Measurements from ENCODE around the gene KRT16.

The KRT16 gene

GRCh38 chr17:41599680-41600079, 12.9 kb downstream of the KRT16 start:
- TF ChIP-seq, protein P1, sequence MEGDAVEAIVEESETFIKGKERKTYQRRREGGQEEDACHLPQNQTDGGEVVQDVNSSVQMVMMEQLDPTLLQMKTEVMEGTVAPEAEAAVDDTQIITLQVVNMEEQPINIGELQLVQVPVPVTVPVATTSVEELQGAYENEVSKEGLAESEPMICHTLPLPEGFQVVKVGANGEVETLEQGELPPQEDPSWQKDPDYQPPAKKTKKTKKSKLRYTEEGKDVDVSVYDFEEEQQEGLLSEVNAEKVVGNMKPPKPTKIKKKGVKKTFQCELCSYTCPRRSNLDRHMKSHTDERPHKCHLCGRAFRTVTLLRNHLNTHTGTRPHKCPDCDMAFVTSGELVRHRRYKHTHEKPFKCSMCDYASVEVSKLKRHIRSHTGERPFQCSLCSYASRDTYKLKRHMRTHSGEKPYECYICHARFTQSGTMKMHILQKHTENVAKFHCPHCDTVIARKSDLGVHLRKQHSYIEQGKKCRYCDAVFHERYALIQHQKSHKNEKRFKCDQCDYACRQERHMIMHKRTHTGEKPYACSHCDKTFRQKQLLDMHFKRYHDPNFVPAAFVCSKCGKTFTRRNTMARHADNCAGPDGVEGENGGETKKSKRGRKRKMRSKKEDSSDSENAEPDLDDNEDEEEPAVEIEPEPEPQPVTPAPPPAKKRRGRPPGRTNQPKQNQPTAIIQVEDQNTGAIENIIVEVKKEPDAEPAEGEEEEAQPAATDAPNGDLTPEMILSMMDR (IDR thresholded peaks at IDR 0.05; ENCODE audit: low read depth, low read length, missing control alignments), result no peak
- DNase-seq (ENCODE audit: extremely low read depth, low read depth), result no peak
- H3K4me3 ChIP-seq (replicated peaks; ENCODE audit: low read depth, low read length), result no peak overlapping the region

- TF ChIP-seq, protein P1 (IDR thresholded peaks at IDR 0.05; ENCODE audit: low read depth, low read length, missing control alignments), result no peak
- H3K4me3 ChIP-seq (replicated peaks; ENCODE audit: low read depth, low read length), result no peak overlapping the region
- no peak for DNase-seq (ENCODE audit: extremely low read depth, low read depth)
Measured at GRCh38 chr17:41595585-41595984, 17.0 kb downstream of the KRT16 start.

DNA sequence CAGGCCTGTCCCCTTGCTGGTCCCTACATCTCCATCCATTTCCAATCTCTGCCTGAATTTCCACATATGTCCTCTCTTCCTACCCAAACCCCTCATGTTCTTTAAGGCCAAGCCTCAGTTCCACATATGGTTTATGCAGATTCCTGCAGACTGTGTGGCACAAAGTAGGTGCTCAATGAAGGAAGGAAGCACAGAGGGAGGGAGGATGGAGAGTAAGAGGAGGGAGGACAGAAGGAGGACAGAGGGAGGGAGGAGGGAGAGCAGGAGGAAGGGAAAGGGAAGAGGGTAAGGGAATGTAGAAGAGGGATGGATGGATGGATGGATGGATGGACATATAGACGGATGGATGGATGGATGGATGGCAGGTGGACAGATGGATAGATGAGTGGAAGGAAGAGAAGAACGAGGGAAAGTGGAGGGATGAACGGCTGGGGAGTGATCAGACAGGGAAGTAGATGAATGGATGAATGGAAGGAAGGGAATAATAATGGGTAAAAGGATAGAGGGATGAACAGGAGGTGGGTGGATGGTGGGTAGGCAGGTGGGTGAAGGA, 18.1 kb downstream of the KRT16 start:
- no peak overlapping the region for H3K4me3 ChIP-seq (replicated peaks; ENCODE audit: low read depth, low read length)
- TF ChIP-seq, protein P1 (IDR thresholded peaks at IDR 0.05; ENCODE audit: low read depth, low read length, missing control alignments), result no peak
- DNase-seq (ENCODE audit: extremely low read depth, low read depth), result no peak

DNA sequence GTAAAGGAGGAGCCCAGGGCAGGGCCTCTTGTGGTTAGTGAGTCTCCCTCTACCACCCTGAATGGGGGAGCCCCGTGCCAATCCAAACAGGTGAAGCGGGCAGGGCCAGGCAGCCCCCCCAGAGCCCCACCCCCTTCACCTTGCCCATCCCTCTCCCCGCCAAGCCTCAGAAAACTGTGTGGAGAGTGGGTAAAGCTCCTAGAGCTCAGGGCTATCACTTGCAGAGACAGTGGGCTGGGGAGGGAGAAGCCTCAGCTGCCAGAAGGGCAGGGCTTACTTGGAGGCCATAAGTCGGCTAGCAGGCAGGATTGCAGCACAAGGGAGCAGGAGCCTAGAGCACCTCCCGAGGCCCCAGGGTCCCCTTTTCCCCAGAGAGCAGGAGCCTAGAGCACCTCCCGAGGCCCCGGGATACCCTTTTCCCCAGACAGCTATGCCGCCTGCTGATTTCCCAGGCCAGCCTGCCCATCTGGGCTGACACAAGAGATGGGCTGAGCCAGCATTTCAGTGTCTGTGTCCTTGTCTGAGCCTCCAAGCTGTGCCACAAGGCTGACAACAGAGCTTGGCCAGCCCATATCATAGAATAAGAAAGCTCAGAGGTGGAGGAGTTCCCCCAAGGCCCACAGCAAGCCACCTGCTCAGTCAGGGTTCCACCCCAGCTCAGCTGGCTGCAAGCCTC, 19.1 kb downstream of the KRT16 start:
- no peak for DNase-seq (ENCODE audit: extremely low read depth, low read depth)
- TF ChIP-seq, protein P1 (IDR thresholded peaks at IDR 0.05; ENCODE audit: low read depth, low read length, missing control alignments), result no peak
- no peak overlapping the region for H3K4me3 ChIP-seq (replicated peaks; ENCODE audit: low read depth, low read length)

- DNase-seq (ENCODE audit: extremely low read depth, low read depth), result no peak
- H3K4me3 ChIP-seq (replicated peaks; ENCODE audit: low read depth, low read length), result no peak overlapping the region
Measured at GRCh38 chr17:41592601-41593305, 19.8 kb downstream of the KRT16 start.

DNA sequence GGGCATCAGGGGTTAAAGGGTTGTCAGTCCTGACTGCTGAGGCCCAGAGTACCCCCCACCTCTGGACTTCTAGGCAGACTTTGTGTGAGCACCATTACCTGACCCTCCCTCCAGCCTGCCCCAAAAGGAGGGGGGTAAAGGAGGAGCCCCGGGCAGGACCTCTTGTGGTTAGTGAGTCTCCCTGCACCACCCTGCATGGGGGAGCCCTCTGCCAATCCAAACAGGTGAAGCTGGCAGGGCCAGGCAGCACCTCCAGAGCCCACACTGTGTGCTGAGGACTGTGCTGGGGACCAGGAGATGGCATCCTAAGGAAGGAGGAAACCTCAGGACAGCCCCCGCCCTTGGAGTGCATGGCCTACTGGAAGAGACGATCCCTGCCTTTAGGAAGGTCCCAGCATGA, 23.3 kb downstream of the KRT16 start:
- H3K4me3 ChIP-seq (replicated peaks; ENCODE audit: low read depth, low read length), result no peak overlapping the region
- DNase-seq (ENCODE audit: extremely low read depth, low read depth), result no peak
- TF ChIP-seq, protein P1 (IDR thresholded peaks at IDR 0.05; ENCODE audit: low read depth, low read length, missing control alignments), result no peak

More at GRCh38 chr17:41592601-41593305, 19.8 kb downstream of the KRT16 start:
- TF ChIP-seq, protein P1 (IDR thresholded peaks at IDR 0.05; ENCODE audit: low read depth, low read length, missing control alignments), result no peak
